HUES64 (cell line): ENCODE measurements around the gene RAMAC.

ENCODE experiments used
- H3K27ac ChIP-seq: 2 replicates; pipeline ENCODE4 v1.7.0; 2013; ENCODE audit warnings: low read depth, low read length, inconsistent platforms
- H3K27me3 ChIP-seq: 2 replicates; pipeline ENCODE4 v1.6.1; 2013; ENCODE audit warnings: mild to moderate bottlenecking, low read length; ENCODE audit not compliant: insufficient read depth
- H3K36me3 ChIP-seq: 2 replicates; pipeline ENCODE4 v1.6.1; 2013; ENCODE audit warnings: mild to moderate bottlenecking, low read length; ENCODE audit not compliant: insufficient read depth
- H3K4me1 ChIP-seq: 2 replicates; pipeline ENCODE4 v1.6.1; 2013; ENCODE audit warnings: mild to moderate bottlenecking, low read length, moderate library complexity; ENCODE audit not compliant: insufficient read depth
- H3K4me3 ChIP-seq: 2 replicates; pipeline ENCODE4 v1.5.1; 2013; ENCODE audit warnings: mild to moderate bottlenecking, low read length, moderate library complexity
- H3K9ac ChIP-seq: 2 replicates; pipeline ENCODE4 v1.6.1; 2013; ENCODE audit warnings: mild to moderate bottlenecking, low read depth, low read length
- H3K9me3 ChIP-seq: 2 replicates; pipeline ENCODE4 v1.6.1; 2013; ENCODE audit warnings: low read depth, low read length; ENCODE audit not compliant: insufficient read depth
- WGBS: fragments of 150-250, 120-280 bp; methylation state at CpG from one replicate; pipeline ENCODE4 v1.1.7; 2013; ENCODE audit warnings: missing lambda C conversion rate; 5-methylcytosine and 5-hydroxymethylcytosine counted together

RAMAC gene

GRCh38 chr15:82950746-82951370 is 35.2 kb upstream of the RAMAC start:
- H3K4me1 ChIP-seq, result no peaks in the 10 kb centered on the region
- H3K27me3 ChIP-seq, result peaks cover 50% of the 10 kb centered on the region
- no peak overlapping the region for H3K9ac ChIP-seq
- H3K4me3 ChIP-seq, result no peak overlapping the region
- WGBS, result 91% methylated on average over 4 of the region's 6 CpGs
- no peak overlapping the region for H3K27ac ChIP-seq
- no peaks in the 10 kb centered on the region for H3K9me3 ChIP-seq
- no peaks in the 10 kb centered on the region for H3K36me3 ChIP-seq

- no peaks in the 10 kb centered on the region for H3K36me3 ChIP-seq
- H3K27ac ChIP-seq, result no peak overlapping the region
- no peaks in the 10 kb centered on the region for H3K9me3 ChIP-seq
- WGBS, result 70% methylated on average over 13 of the region's 13 CpGs
- H3K27me3 ChIP-seq, result peaks cover 50% of the 10 kb centered on the region
- peak overlapping the region; percentile 78 for H3K9ac ChIP-seq
- no peaks in the 10 kb centered on the region for H3K4me1 ChIP-seq
- H3K4me3 ChIP-seq, result peak overlapping the region; percentile 73
Observed at GRCh38 chr15:82951472-82952157, 34.4 kb upstream of the RAMAC start.

GRCh38 chr15:82952158-82953081 is 33.6 kb upstream of the RAMAC start, which contains the start of gene HOMER2:
Gene HOMER2, minus strand, starts transcription at chr15:82952720. Its CDS starts 185 bp downstream, at chr15:82952535.
- H3K4me3 ChIP-seq, result peak within 1 kb of the TSS; percentile 73
- WGBS, result under 1% methylated on average over 119 of the region's 119 CpGs

GRCh38 chr15:82958638-82959037 is 27.4 kb upstream of the RAMAC start:
- no peaks in the 10 kb centered on the region for H3K36me3 ChIP-seq
- H3K9ac ChIP-seq, result no peak overlapping the region
- peaks cover 2% of the 10 kb centered on the region; the same call in 1 of the 2 replicates for H3K4me1 ChIP-seq
- no peaks in the 10 kb centered on the region for H3K9me3 ChIP-seq
- peaks cover 4% of the 10 kb centered on the region for H3K27me3 ChIP-seq
- no peak overlapping the region for H3K27ac ChIP-seq
- no peak overlapping the region for H3K4me3 ChIP-seq
- WGBS, result 76% methylated on average over 1 of the region's 1 CpG

More at GRCh38 chr15:82952158-82953081, 33.6 kb upstream of the RAMAC start, which contains the start of gene HOMER2:
- Histone ChIP-seq H3K27ac (no peak within 1 kb of the TSS), H3K36me3 (no peaks in the 10 kb centered on the region), H3K9ac (peak within 1 kb of the TSS; percentile 78), H3K9me3 (no peaks in the 10 kb centered on the region), H3K4me1 (no peaks in the 10 kb centered on the region), H3K27me3 (peaks cover 46% of the 10 kb centered on the region)

- WGBS, result 92% methylated on average over 5 of the region's 5 CpGs
- Histone ChIP-seq H3K27ac (no peak overlapping the region), H3K4me1 (peaks cover 8% of the 10 kb centered on the region; the same call in 1 of the 2 replicates), H3K36me3 (no peaks in the 10 kb centered on the region), H3K27me3 (no peaks in the 10 kb centered on the region; the same call in 1 of the 2 replicates), H3K9me3 (no peaks in the 10 kb centered on the region), H3K4me3 (no peak overlapping the region), H3K9ac (no peak overlapping the region)
Observed at GRCh38 chr15:82959423-82959822, 26.6 kb upstream of the RAMAC start.

GRCh38 chr15:82960766-82961165 is 25.2 kb upstream of the RAMAC start:
- WGBS, result 91% methylated on average over 3 of the region's 3 CpGs
- no peak overlapping the region for H3K9ac ChIP-seq
- H3K9me3 ChIP-seq, result no peaks in the 10 kb centered on the region

GRCh38 chr15:82963471-82964341 is 22.3 kb upstream of the RAMAC start:
- Histone ChIP-seq H3K36me3 (no peaks in the 10 kb centered on the region), H3K4me1 (peaks cover 8% of the 10 kb centered on the region; the same call in 1 of the 2 replicates), H3K4me3 (no peak overlapping the region), H3K27me3 (no peaks in the 10 kb centered on the region), H3K9me3 (no peaks in the 10 kb centered on the region), H3K27ac (peak overlapping the region; percentile 56), H3K9ac (0 out of 2 replicates have a peak overlapping the region, but pooled peaks have one; percentile 29)
- WGBS, result 80% methylated on average over 6 of the region's 7 CpGs

More at GRCh38 chr15:82960766-82961165, 25.2 kb upstream of the RAMAC start:
- no peaks in the 10 kb centered on the region for H3K36me3 ChIP-seq
- H3K4me3 ChIP-seq, result no peak overlapping the region
- no peak overlapping the region for H3K27ac ChIP-seq
- peaks cover 8% of the 10 kb centered on the region; the same call in 1 of the 2 replicates for H3K4me1 ChIP-seq
- H3K27me3 ChIP-seq, result no peaks in the 10 kb centered on the region; the same call in 1 of the 2 replicates

GRCh38 chr15:82964890-82965289 is 21.1 kb upstream of the RAMAC start:
- peaks cover 8% of the 10 kb centered on the region; the same call in 1 of the 2 replicates for H3K4me1 ChIP-seq
- H3K4me3 ChIP-seq, result no peak overlapping the region
- no peaks in the 10 kb centered on the region for H3K36me3 ChIP-seq
- WGBS, result 97% methylated on average over 5 of the region's 5 CpGs
- H3K9me3 ChIP-seq, result no peaks in the 10 kb centered on the region
- no peak overlapping the region for H3K9ac ChIP-seq
- no peak overlapping the region for H3K27ac ChIP-seq
- H3K27me3 ChIP-seq, result no peaks in the 10 kb centered on the region

- H3K9me3 ChIP-seq, result no peaks in the 10 kb centered on the region
- no peak overlapping the region for H3K9ac ChIP-seq
- no peaks in the 10 kb centered on the region for H3K36me3 ChIP-seq
- H3K27ac ChIP-seq, result no peak overlapping the region
- no peaks in the 10 kb centered on the region for H3K27me3 ChIP-seq
- H3K4me1 ChIP-seq, result peaks cover 8% of the 10 kb centered on the region; the same call in 1 of the 2 replicates
- WGBS, result 97% methylated on average over 3 of the region's 4 CpGs
- no peak overlapping the region for H3K4me3 ChIP-seq
Observed at GRCh38 chr15:82966671-82967071, 19.3 kb upstream of the RAMAC start.

GRCh38 chr15:82968066-82968465 is 17.9 kb upstream of the RAMAC start:
- H3K4me3 ChIP-seq, result no peak overlapping the region
- no peaks in the 10 kb centered on the region for H3K27me3 ChIP-seq
- 92% methylated on average over 4 of the region's 4 CpGs for WGBS

More at GRCh38 chr15:82968066-82968465, 17.9 kb upstream of the RAMAC start:
- H3K36me3 ChIP-seq, result no peaks in the 10 kb centered on the region
- H3K9ac ChIP-seq, result no peak overlapping the region
- H3K27ac ChIP-seq, result no peak overlapping the region
- no peaks in the 10 kb centered on the region for H3K9me3 ChIP-seq
- H3K4me1 ChIP-seq, result peaks cover 8% of the 10 kb centered on the region; the same call in 1 of the 2 replicates
